ENCODE data around the gene IRAK3. TPM values are rescaled to one million over a fixed set of nuclear protein-coding genes. Genes with fewer than 3 reads are reported as not detected.

IRAK3 gene
- total and polyA plus RNA-seq, 10 donors = 4.4 to 157 (median 73.5) TPM

GRCh38 chr12:66199141-66199540, 10.1 kb downstream of the IRAK3 start:
- WGBS, 5 donors = 69 to 92% (median 77%) methylated on average over 3 of the region's 3 CpGs

DNA sequence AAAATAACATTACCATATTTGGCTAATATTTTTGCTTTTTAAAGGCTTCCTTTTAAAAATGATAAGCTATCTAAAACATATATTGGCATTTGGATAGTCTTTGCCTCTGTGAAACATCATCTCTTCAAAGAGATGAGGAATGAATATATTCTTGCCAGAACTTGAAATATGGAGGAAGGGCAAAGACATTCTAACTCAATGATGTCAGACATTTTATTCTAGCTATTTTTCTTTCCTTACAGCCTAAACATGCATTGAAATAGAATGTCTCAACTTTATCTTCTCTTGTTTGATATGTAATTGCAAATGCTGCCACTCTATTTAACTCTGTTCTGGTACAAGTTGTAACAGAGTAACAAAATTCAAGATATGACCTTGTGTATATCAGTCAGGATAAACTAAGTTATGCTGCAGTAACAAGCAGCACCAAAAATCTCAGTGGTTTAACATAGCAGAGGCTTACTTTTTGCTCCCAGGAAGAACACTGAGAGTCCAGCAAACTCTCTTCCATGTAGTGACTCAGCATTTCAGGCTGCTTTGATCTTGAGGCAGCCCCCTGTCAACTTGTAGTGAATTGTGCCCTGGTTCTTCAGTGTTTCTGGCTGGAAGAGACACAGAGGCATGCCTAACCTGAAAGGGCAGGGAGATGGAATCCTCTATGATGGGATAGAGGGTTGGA, 11.0 kb downstream of the IRAK3 start:
- Histone ChIP-seq H3K4me1 (peaks cover 12 to 59% (median 42%) of the 10 kb centered on the region in 6 donors), H3K4me3 (no peak overlapping the region), H3K36me3 (peaks cover 0 to 36% (median 0%) of the 10 kb centered on the region in 6 donors), H3K27ac (peak overlapping the region in 2 of 8 donors; percentile 71 to 99), H3K27me3 (replicated peaks in 1 of 7) (no peaks in the 10 kb centered on the region), H3K9me3 (peaks cover 0 to 8% (median 6%) of the 10 kb centered on the region in 8 donors)
- DNase-seq = no peak
- TF ChIP-seq POLR2AphosphoS5 (IDR thresholded peaks at IDR 0.05) = peak in 1 of 3 donors; percentile 19
- no peak for TF ChIP-seq POLR2A (IDR thresholded peaks at IDR 0.05)
- intact Hi-C loops (cut with DNase I; ENCODE audit: low total_unique reads) = no loop called here

More at GRCh38 chr12:66199141-66199540, 10.1 kb downstream of the IRAK3 start:
- intact Hi-C loops (cut with DNase I; ENCODE audit: low total_unique reads) = no loop called here
- no peak overlapping the region for H3K4me3 ChIP-seq
- H3K27me3 ChIP-seq (replicated peaks in 1 of 7) = no peaks in the 10 kb centered on the region
- H3K4me1 ChIP-seq = peaks cover 12 to 65% (median 49%) of the 10 kb centered on the region in 6 donors
- H3K27ac ChIP-seq = peak overlapping the region in 4 of 8 donors; percentile 7 to 99 (median 74)
- H3K9me3 ChIP-seq = peaks cover 0 to 8% (median 6%) of the 10 kb centered on the region in 8 donors
- TF ChIP-seq CTCF (IDR thresholded peaks at IDR 0.05 in 8 of 11, conservative IDR thresholded peaks at IDR 0.05 in 3 of 11) (no peak), POLR2AphosphoS5 (IDR thresholded peaks at IDR 0.05) (no peak), POLR2A (IDR thresholded peaks at IDR 0.05) (no peak)
- DNase-seq = no peak
- H3K36me3 ChIP-seq = peaks cover 0 to 36% (median 0%) of the 10 kb centered on the region in 6 donors

GRCh38 chr12:66203820-66204219, 14.8 kb downstream of the IRAK3 start:
- Histone ChIP-seq H3K4me3 (no peak overlapping the region), H3K27me3 (replicated peaks in 1 of 7) (no peaks in the 10 kb centered on the region), H3K9me3 (peaks cover 0 to 8% (median 6%) of the 10 kb centered on the region in 8 donors), H3K4me1 (peaks cover 0 to 49% (median 7%) of the 10 kb centered on the region in 6 donors), H3K36me3 (peaks cover 0 to 47% (median 0%) of the 10 kb centered on the region in 6 donors), H3K27ac (no peak overlapping the region)
- DNase-seq = no peak
- intact Hi-C loops (cut with DNase I; ENCODE audit: low total_unique reads) = no loop called here
- 77 to 88% (median 81%) methylated on average over 4 of the region's 4 CpGs for WGBS, 5 donors
- TF ChIP-seq POLR2A (IDR thresholded peaks at IDR 0.05) = no peak
- TF ChIP-seq CTCF (IDR thresholded peaks at IDR 0.05 in 8 of 11, conservative IDR thresholded peaks at IDR 0.05 in 3 of 11) = no peak
- TF ChIP-seq POLR2AphosphoS5 (IDR thresholded peaks at IDR 0.05) = no peak

- Histone ChIP-seq H3K36me3 (peaks cover 0 to 61% (median 0%) of the 10 kb centered on the region in 6 donors), H3K27ac (no peak overlapping the region), H3K9me3 (no peaks in the 10 kb centered on the region), H3K4me1 (peaks cover 0 to 63% (median 7%) of the 10 kb centered on the region in 6 donors), H3K4me3 (no peak overlapping the region), H3K27me3 (replicated peaks in 1 of 7) (no peaks in the 10 kb centered on the region)
- no peak for DNase-seq
- WGBS, 5 donors = 72 to 88% (median 83%) methylated on average over 1 of the region's 1 CpG
- intact Hi-C loops (cut with DNase I; ENCODE audit: low total_unique reads) = no loop called here
- TF ChIP-seq POLR2AphosphoS5 (IDR thresholded peaks at IDR 0.05) = no peak
- no peak for TF ChIP-seq POLR2A (IDR thresholded peaks at IDR 0.05)
- no peak for TF ChIP-seq CTCF (IDR thresholded peaks at IDR 0.05 in 8 of 11, conservative IDR thresholded peaks at IDR 0.05 in 3 of 11)
Measured at GRCh38 chr12:66206141-66206540, 17.1 kb downstream of the IRAK3 start.
